WTC11 (cell line): ENCODE results near the gene XPO6. TPM values are rescaled to one million over a fixed set of nuclear protein-coding genes. Genes with fewer than 3 reads are reported as not detected.

Experiments used
- ATAC-seq: fragments of 200-7000 bp; cut with Tn5 transposase; 2 replicates; pipeline ENCODE4 v1.10.0; 2021; ENCODE audit warnings: mild to moderate bottlenecking, moderate library complexity
- CTCF ChIA-PET: fragments of 300-600 bp; sonication (Branson Sonifier 250); formaldehyde crosslinking; loops from one replicate; lab custom pipeline; 2021; ENCODE audit warnings: antibody characterized with exemption; lab: Charles Lee
- POLR2A ChIA-PET: fragments of 350-600 bp; sonication (Branson Sonifier 250); formaldehyde crosslinking; loops from one replicate; lab custom pipeline; 2021; ENCODE audit warnings: antibody characterized with exemption; lab: Charles Lee
- DNase-seq: peaks from one replicate; pipeline ENCODE4 v3.0.0; 2021; ENCODE audit warnings: low spot score
- H3K27ac Mint-ChIP-seq: 2 replicates; pipeline ENCODE4 v1.8.0; 2021; ENCODE audit warnings: mixed read lengths
- H3K27me3 Mint-ChIP-seq: 2 replicates; pipeline ENCODE4 v1.8.0; 2021; ENCODE audit warnings: low read depth, mild to moderate bottlenecking, moderate library complexity, mixed read lengths
- H3K36me3 Mint-ChIP-seq: 2 replicates; pipeline ENCODE4 v1.8.0; 2021; ENCODE audit warnings: mixed read lengths
- H3K4me1 Mint-ChIP-seq: 2 replicates; pipeline ENCODE4 v1.8.0; 2022; ENCODE audit warnings: mixed read lengths
- H3K4me3 Mint-ChIP-seq: 2 replicates; pipeline ENCODE4 v1.8.0; 2021; ENCODE audit warnings: mild to moderate bottlenecking, moderate library complexity, mixed read lengths
- H3K9me3 Mint-ChIP-seq: 2 replicates; pipeline ENCODE4 v1.8.0; 2021; ENCODE audit warnings: mixed read lengths
- KAT7 ChIP-seq: sonication (generic); formaldehyde crosslinking; IDR thresholded peaks from 2 replicates; pipeline ENCODE4 v1.8.1; 2023; ENCODE audit warnings: missing genetic modification reagents, mild to moderate bottlenecking, borderline replicate concordance
- NFYB ChIP-seq: sonication (generic); formaldehyde crosslinking; conservative IDR thresholded peaks from 2 replicates; pipeline ENCODE4 v1.8.0; 2022; ENCODE audit warnings: low read depth, missing genetic modification reagents
- ZNF138 ChIP-seq: sonication (generic); formaldehyde crosslinking; conservative IDR thresholded peaks from 2 replicates; pipeline ENCODE4 v1.8.1; 2022; ENCODE audit warnings: mild to moderate bottlenecking, moderate library complexity, missing genetic modification reagents
- ZNF263 ChIP-seq: sonication (generic); formaldehyde crosslinking; IDR thresholded peaks from 2 replicates; pipeline ENCODE4 v1.8.1; 2022; ENCODE audit warnings: low read depth, mild to moderate bottlenecking, moderate library complexity, missing genetic modification reagents
- total RNA-seq: library from RNA; stranded (reverse); gene quantifications from 3 replicates; pipeline ENCODE4 v1.2.3, GENCODE V29; 2021
- TF ChIP-seq, protein P1 (sequence below): sonication (generic); formaldehyde crosslinking; IDR thresholded peaks from 2 replicates; pipeline ENCODE4 v1.8.1; 2022; ENCODE audit warnings: mild to moderate bottlenecking, moderate library complexity, missing genetic modification reagents
- TF ChIP-seq, protein P2 (sequence below): fragments of 250-450 bp; sonication (Bioruptor Pico); conservative IDR thresholded peaks from 2 replicates; pipeline ENCODE4 v1.9.0; 2021; ENCODE audit warnings: mild to moderate bottlenecking
- TF ChIP-seq, protein P3 (sequence below): sonication (generic); formaldehyde crosslinking; IDR thresholded peaks from 2 replicates; pipeline ENCODE4 v1.8.1; 2023; ENCODE audit warnings: mild to moderate bottlenecking, missing genetic modification reagents, moderate library complexity
- TF ChIP-seq, protein P4 (sequence below): sonication (generic); formaldehyde crosslinking; IDR thresholded peaks from 2 replicates; pipeline ENCODE4 v1.8.0; 2022; ENCODE audit warnings: mild to moderate bottlenecking, missing genetic modification reagents
- TF ChIP-seq, protein P5 (sequence below): sonication (generic); formaldehyde crosslinking; IDR thresholded peaks from 2 replicates; pipeline ENCODE4 v1.8.0; 2023; ENCODE audit warnings: mild to moderate bottlenecking, missing genetic modification reagents
- TF ChIP-seq, protein P6 (sequence below): fragments of 250-450 bp; sonication (Bioruptor Pico); IDR thresholded peaks from 2 replicates; pipeline ENCODE4 v1.9.0; 2021; ENCODE audit warnings: mild to moderate bottlenecking, borderline replicate concordance

Gene XPO6
- total RNA-seq, 1 experiment from 2014 or later: 160 TPM

DNA sequence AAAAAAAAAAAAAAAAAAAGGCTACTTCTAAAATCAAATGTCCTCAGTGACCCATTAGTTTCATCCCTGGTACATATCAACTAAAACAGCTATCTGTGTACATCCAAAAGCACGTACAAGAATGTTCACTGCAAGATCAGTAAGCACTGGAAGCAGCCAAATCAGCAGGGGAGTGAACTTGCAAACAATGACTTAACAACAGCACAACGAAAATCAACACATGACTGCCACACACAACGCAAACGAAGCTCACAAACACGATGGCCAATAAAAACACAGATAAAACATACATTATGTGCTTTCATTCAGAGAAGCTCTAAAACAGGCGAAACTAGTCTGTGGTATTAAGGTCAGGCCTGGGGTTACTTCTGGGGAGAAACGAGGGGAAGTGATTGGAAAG, 60.6 kb downstream of the XPO6 start (continued):
- TF ChIP-seq, protein P1, sequence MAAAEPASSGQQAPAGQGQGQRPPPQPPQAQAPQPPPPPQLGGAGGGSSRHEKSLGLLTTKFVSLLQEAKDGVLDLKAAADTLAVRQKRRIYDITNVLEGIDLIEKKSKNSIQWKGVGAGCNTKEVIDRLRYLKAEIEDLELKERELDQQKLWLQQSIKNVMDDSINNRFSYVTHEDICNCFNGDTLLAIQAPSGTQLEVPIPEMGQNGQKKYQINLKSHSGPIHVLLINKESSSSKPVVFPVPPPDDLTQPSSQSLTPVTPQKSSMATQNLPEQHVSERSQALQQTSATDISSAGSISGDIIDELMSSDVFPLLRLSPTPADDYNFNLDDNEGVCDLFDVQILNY (CRISPR knock-in tag): no peak
- TF ChIP-seq ZNF263 (CRISPR knock-in tag) (no peak), KAT7 (CRISPR knock-in tag) (no peak)
- TF ChIP-seq, protein P2, sequence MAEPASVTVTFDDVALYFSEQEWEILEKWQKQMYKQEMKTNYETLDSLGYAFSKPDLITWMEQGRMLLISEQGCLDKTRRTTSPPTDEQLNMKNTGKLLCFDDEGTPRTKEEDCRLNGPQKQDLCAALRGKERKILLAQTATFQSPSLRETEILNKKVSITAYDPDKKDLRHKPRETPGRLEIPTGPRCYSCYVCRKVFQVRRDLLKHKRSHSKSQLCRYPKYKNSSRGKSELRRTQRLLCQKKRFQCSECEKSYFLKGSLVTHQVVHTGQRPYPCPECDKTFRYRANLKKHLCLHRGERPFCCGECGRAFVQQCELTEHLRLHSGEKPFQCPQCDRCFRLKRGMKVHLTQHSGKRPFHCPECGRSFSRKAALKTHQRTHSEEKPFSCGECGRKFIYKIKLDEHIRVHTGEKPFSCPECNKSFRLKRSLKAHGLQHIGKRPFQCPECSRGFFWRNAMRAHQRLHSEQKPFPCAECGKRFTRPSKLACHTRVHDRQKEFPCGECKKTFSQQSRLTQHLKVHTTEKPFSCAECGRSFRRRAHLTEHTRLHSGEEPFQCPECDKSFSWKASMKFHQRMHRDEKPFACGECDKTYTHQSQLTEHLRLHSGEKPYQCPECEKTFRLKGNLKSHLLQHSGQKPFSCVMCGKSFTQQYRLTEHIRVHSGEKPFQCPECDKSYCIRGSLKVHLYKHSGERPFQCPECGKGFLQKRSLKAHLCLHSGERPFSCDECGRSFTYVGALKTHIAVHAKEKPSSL (CRISPR knock-in tag): no peak
- TF ChIP-seq, protein P3, sequence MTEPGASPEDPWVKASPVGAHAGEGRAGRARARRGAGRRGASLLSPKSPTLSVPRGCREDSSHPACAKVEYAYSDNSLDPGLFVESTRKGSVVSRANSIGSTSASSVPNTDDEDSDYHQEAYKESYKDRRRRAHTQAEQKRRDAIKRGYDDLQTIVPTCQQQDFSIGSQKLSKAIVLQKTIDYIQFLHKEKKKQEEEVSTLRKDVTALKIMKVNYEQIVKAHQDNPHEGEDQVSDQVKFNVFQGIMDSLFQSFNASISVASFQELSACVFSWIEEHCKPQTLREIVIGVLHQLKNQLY (CRISPR knock-in tag): no peak

DNA sequence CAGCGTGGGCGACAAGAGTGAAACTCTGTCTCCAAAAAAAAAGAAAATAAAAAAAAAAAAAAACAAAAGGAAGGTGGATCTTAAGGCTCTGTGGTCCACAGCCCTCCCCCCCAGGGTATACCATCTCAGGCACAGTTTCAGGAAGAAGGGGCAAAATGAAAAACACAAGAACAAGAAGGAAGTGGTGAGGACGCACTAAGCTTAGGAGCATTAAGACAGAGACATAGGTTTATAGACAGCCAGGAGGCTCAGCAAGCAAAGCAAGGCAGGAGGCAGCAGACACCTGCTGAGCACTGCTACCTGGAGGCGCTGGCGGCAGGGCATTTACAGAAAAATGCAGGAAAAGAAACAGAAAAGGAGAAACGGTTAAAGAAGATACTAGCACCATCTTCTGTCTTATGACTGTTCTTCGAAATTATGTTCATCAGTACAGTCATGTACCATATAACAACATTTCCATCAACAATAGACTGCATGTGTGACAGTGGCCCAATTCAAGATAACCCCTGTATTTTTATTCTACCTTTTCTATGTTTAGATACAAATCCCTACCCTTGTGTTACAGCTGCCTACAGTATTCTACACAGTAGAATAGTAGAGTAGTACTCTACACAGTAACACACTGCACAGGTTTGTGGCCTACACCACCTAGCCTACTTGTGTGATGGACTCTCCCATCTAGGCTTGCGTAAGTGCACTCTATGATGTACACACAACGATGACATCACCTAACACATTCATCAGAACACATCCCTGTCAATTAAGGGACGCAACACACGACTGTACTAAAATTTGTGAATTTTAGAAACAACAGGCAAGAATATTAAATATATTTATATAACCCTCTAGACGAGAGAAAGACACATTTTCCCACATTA, 62.5 kb downstream of the XPO6 start:
- Mint-ChIP-seq H3K4me3 (no peak overlapping the region), H3K36me3 (peaks cover 62% of the 10 kb centered on the region), H3K4me1 (peaks cover 9% of the 10 kb centered on the region; the same call in 1 of the 2 replicates), H3K27ac (no peak overlapping the region), H3K27me3 (no peaks in the 10 kb centered on the region), H3K9me3 (no peaks in the 10 kb centered on the region)
- ATAC-seq: no peak
- POLR2A ChIA-PET: interaction anchor here (0.6 kb wide), 1 partner anchor 419 kb away, joined by 3 read pairs; no protein-coding TSS in a partner anchor
- no peak for DNase-seq
- CTCF ChIA-PET: no interaction called here
- TF ChIP-seq ZNF138 (CRISPR knock-in tag): no peak
- TF ChIP-seq, protein P4, sequence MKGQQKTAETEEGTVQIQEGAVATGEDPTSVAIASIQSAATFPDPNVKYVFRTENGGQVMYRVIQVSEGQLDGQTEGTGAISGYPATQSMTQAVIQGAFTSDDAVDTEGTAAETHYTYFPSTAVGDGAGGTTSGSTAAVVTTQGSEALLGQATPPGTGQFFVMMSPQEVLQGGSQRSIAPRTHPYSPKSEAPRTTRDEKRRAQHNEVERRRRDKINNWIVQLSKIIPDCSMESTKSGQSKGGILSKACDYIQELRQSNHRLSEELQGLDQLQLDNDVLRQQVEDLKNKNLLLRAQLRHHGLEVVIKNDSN (CRISPR knock-in tag): no peak
- no peak for TF ChIP-seq NFYB (CRISPR knock-in tag)
- TF ChIP-seq, protein P5, sequence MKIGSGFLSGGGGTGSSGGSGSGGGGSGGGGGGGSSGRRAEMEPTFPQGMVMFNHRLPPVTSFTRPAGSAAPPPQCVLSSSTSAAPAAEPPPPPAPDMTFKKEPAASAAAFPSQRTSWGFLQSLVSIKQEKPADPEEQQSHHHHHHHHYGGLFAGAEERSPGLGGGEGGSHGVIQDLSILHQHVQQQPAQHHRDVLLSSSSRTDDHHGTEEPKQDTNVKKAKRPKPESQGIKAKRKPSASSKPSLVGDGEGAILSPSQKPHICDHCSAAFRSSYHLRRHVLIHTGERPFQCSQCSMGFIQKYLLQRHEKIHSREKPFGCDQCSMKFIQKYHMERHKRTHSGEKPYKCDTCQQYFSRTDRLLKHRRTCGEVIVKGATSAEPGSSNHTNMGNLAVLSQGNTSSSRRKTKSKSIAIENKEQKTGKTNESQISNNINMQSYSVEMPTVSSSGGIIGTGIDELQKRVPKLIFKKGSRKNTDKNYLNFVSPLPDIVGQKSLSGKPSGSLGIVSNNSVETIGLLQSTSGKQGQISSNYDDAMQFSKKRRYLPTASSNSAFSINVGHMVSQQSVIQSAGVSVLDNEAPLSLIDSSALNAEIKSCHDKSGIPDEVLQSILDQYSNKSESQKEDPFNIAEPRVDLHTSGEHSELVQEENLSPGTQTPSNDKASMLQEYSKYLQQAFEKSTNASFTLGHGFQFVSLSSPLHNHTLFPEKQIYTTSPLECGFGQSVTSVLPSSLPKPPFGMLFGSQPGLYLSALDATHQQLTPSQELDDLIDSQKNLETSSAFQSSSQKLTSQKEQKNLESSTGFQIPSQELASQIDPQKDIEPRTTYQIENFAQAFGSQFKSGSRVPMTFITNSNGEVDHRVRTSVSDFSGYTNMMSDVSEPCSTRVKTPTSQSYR (CRISPR knock-in tag): no peak
- TF ChIP-seq, protein P6, sequence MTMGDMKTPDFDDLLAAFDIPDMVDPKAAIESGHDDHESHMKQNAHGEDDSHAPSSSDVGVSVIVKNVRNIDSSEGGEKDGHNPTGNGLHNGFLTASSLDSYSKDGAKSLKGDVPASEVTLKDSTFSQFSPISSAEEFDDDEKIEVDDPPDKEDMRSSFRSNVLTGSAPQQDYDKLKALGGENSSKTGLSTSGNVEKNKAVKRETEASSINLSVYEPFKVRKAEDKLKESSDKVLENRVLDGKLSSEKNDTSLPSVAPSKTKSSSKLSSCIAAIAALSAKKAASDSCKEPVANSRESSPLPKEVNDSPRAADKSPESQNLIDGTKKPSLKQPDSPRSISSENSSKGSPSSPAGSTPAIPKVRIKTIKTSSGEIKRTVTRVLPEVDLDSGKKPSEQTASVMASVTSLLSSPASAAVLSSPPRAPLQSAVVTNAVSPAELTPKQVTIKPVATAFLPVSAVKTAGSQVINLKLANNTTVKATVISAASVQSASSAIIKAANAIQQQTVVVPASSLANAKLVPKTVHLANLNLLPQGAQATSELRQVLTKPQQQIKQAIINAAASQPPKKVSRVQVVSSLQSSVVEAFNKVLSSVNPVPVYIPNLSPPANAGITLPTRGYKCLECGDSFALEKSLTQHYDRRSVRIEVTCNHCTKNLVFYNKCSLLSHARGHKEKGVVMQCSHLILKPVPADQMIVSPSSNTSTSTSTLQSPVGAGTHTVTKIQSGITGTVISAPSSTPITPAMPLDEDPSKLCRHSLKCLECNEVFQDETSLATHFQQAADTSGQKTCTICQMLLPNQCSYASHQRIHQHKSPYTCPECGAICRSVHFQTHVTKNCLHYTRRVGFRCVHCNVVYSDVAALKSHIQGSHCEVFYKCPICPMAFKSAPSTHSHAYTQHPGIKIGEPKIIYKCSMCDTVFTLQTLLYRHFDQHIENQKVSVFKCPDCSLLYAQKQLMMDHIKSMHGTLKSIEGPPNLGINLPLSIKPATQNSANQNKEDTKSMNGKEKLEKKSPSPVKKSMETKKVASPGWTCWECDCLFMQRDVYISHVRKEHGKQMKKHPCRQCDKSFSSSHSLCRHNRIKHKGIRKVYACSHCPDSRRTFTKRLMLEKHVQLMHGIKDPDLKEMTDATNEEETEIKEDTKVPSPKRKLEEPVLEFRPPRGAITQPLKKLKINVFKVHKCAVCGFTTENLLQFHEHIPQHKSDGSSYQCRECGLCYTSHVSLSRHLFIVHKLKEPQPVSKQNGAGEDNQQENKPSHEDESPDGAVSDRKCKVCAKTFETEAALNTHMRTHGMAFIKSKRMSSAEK (CRISPR knock-in tag): no peak
- TF ChIP-seq, all 79 proteins: peak for 0
